RPMI7951 (cell line): ENCODE data around the gene FAM20C. TPM values are rescaled to one million over a fixed set of nuclear protein-coding genes. Genes with fewer than 3 reads are reported as not detected.
A peak's percentile ranks its signal among the peaks of the same experiment; 100 is the strongest.
"Not testable (repeated sequence)": the region's sequence is repeated elsewhere in the genome, so short reads cannot be mapped to it uniquely, and the experiment has no call there.

ENCODE experiments used
- DNase-seq: peaks from one replicate; pipeline ENCODE4 v3.0.0-alpha.2; 2012; ENCODE audit warnings: low read depth
- total RNA-seq: library from RNA; depleted of rRNA; stranded (reverse); fragments of >200 nt; shearing (Covaris generic); gene quantifications from 2 replicates; pipeline ENCODE4 v1.2.3, GENCODE V29; 2014

The FAM20C gene
- total RNA-seq, 1 experiment from 2014 or later = 256 TPM

DNA sequence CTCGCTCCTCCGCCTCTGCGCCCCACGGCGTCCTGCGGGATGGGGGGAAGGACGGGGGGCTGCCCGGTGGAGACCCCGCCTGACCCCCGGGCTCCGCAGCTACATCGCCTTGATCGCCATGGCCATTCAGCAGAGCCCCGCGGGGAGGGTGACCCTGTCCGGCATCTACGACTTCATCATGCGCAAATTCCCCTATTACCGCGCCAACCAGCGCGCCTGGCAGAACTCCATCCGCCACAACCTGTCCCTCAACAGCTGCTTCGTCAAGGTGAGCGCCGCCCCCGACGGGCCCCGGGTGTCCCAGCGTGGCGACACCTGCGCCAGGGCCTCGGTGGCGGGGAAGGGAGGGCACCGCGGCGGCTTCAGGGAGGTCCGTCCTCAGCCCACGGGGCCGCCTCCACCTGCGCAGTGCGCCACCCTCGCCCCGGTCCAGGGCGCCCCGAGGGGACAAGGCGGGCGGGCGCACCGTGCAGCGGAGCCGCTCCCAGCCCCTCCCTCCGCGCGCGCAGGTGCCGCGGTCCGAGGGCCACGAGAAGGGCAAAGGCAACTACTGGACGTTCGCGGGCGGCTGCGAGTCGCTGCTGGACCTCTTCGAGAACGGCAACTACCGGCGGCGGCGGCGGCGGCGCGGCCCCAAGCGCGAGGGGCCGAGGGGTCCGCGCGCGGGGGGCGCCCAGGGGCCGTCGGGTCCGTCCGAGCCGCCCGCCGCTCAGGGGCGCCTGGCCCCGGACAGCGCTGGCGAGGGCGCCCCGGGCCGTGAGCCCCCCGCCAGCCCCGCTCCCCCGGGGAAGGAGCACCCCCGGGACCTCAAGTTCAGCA is 98.4 kb downstream of the FAM20C start:
- DNase-seq = no peak

DNA sequence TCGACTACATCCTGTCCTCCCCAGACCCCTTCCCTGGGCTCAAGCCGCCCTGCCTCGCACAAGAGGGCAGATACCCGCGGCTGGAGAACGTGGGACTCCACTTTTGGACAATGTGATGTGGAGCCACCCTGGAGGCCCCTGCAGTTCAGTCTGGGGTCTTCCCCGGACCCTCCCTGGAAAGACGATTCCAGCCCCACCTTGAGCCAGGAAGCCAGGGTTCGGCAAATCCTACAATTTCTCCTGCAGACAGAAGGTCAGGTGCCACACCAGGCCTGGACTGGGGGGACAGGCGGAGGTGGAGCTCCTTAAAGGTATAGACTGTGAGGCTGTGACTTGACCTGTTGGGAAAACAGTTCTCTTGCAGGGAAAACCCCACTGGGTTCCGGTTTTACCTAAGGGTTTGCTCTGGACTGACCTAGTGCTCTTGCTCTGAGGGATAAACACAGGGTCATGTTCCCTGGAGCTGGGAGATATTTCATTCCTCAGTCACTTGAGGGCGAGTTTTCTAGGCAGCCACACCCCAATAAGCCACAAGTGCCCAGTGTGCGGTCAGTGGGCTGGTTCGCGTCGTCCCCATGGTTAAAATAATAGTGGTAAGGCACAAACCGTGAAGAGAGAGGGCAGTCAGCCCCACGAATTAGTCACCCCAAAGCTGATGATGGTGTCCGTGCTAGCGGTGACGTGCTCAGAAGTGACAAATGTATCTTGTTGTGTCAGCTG is 99.2 kb downstream of the FAM20C start:
- peak; percentile 53 for DNase-seq

DNA sequence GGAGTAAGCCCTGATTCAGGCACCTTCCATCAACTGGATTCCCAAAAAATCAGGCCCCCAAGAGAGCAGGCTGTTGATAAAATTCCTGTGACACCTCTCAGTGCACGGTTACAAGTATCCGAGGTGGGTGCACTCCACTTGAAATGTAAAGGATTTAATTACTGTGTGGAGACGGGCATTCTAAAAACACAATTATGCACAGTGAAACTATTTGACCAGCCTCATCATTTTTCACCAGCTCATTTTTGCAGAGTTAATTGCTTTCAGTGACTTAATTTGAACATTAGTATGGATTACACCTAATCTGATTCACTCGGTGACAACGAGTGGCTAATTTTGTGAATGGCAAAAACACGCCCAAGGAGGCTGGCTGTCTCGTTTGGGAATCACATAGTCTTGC is 99.9 kb downstream of the FAM20C start:
- DNase-seq = no peak

DNA sequence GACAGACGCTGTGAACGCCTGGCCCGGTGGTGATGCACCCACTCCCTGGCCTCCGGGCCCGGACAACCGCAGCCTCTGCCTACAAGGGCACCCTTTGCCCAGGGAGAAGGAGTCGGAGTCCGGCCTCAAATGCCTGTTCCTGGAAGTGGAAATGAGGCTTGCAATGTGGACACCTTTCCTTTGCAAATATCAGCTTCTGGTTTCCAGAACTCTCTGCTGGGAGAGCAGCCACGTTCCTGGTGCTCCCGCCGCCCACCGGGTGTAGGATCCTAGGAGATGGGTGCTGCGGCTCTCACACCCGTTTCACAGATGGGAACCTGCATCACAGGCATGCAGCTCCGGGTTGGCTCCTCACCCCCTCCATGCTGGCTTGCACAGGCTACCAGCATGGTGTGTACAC is 100.5 kb downstream of the FAM20C start:
- DNase-seq = no peak

DNA sequence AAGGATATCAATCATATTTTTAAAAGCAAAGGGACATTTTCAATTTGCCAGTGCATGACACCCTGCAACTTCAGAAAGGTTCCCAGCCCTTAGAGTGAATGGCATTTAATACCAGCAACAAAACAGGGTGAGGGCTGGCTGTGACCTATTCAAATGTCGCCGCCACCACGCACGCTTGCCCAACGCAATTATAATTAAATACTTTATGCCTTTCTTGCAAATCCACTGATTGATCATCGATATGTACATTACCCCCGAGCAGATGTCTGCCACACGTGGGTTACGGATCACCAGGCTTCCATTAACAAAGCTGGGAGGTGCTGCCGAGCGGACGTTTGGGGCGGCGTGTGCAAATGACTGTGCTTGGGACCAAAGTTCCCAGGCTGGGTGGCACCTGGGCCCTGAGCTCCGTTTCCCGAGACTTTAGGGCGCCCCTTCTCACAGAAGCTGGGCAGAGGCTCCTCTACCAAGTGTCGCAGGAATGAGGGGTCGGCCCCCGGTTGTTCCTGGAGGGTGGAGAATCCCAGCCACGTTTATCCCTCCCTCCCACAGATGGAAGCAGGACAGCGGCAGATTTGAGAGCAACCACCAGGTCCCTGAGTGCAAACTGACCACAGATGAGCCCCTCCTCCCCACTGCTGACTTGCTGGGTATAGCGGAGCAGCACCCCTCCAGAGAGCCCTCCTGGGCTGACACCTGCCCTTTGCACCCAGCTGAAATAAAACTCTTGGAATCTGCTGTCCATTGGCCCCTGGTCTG is 101.5 kb downstream of the FAM20C start:
- no peak for DNase-seq

DNA sequence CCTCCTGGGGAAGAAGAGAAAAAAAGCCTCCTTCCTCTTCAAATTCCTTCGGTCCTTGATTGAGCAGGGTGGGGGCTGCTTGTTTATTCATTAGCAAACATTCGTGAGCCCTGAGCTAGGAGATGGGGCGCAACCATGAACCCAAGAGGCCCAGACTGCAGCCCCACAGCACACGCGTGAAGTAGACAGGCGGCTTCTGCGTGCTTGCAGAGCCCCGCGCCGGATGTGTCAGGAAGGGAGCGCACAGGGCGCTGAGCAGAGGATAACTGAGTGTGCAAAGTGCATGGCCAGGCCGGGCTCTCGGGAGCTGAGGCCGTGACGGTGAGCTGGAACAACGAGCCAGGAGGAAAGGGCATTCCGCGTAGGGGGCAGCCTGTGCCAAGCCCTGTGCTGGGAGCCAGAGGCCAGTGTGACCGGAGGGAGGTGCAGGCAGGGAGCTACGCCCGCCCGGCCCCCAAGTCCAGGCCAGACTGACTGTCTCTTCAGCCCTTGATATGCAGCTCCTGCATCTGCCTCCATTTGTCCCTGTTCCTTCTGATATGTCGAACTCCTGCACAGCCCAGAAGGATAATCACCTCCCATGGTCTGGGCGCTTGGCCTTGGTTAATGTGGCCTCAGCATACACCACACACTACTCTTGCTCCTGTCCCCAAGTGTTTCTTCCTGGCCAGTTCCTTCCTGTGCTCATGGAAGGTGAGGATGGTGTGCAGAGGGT is 102.2 kb downstream of the FAM20C start:
- DNase-seq = no peak

DNA sequence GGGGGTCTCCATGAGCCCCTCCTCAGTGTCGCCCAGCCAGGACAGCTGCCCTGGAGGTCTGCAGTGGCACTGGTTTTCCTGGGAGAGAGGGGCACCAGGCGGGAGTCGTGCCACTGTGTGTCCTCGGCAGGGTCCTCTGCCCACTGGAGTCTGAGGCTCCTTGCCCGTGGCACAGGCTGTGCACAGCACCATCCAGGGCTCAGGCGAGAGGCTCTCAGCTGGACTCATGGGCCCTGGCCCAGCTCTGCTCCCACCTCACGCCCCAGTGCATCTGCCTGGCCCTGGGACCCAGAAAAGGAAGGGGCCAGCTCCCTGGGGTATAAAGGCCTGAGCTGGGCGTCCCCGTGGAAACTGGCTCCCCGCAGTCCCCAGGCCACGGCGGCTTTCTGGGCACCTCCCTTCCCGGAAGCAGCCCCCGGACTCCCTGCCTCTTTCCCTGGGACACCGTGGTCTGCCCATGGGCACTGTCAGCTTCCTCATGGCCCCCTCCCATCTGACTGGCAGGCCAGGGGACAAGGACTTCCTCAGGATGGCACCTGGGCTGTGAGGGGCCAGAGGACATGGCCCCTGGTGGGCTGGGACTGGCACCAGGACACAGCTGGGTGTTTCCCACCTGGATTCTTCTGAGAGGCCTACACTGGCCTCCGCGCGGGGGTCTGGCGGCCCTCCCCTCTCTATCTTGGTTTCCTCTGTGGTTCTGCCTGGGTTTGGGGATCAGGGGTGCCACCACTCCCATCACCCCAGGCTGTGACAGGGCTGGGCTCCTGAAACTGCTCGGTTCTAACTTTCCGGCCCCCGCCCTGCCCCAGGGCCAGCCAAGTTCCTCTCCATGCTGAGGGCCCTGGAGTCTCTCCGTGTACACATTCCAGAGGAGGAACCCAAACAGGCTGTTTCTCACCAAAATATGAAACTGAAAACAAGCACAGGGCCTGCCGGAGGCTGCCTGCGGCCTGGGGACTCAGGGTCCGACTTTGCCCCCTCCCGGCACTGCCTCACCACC is 103.1 kb downstream of the FAM20C start:
- DNase-seq = no peak

DNA sequence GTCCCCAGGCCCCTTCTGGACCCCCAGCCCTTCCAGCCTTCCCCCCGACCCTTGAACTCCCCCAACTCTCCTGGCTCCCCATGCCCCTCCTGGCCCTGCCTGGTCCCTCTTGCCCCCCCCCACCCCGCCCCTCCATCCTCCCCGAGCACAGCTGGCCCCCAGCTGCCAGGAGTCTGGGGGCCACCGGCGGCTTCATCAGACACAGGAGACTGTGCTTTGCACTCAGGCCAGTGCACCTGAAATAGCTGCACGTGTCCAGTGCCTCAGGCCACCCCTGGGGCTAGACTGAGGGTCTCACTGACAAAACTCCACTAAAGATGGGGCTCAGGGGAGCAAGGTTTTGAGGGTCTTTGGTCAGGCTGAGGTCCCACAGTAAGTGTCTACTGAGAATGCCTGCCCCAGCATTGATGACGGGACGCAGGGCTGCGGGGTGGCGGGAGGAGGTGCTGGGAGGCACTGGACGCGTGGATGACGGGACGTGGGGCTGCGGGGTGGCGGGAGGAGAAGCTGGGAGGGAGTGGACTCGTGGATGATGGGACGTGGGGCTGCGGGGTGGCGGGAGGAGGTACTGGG is 104.1 kb downstream of the FAM20C start:
- no peak for DNase-seq

DNA sequence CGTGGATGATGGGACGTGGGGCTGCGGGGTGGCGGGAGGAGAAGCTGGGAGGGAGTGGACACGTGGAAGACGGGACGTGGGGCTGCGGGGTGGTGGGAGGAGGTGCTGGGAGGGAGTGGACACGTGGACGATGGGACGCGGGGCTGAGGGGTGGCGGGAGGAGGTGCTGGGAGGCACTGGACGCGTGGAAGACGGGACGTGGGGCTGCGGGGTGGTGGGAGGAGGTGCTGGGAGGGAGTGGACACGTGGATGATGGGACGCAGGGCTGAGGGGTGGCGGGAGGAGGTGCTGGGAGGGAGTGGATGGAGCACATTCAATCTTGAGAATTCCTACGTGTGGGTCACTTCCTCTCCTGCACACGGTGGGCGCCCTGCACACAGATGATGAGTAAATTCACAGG is 104.8 kb downstream of the FAM20C start:
- DNase-seq = not testable (repeated sequence)

DNA sequence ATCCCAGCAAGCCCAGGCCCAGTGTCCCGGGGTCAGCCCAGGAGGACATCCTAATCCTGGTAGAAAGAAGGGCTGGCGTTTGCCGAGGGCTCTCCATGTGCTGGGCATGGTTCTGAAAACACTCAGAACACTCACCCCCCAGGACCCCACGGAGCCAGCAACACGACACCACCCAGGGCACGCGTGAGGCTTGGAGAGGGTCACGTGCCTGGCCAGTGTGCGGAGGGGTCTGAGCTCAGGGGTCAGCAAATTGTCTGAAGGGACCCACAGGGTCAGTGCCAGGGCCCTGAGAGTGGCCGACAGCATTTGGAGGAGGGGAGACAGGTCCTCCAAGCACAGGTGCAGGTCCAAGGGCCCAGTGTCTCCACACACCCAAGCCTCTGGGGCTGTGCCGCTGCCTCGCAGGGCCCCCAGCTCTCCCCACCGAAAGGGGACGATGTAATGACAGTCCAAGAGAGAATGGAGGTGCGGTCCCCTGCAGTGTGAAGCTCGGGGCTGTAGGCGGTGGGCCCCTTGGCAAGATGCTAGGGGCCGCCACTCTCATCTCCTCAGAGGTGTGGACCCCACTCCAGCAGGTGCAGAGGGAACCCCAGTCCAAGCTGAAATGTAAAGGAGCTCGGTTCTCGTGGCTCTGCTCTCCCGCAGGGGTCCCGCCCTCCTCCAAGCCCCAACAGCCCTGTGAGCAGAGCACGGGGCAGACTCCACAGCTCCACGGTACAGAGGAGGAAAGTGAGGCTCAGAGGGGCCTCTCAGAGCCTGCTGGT is 105.4 kb downstream of the FAM20C start:
- DNase-seq = no peak

DNA sequence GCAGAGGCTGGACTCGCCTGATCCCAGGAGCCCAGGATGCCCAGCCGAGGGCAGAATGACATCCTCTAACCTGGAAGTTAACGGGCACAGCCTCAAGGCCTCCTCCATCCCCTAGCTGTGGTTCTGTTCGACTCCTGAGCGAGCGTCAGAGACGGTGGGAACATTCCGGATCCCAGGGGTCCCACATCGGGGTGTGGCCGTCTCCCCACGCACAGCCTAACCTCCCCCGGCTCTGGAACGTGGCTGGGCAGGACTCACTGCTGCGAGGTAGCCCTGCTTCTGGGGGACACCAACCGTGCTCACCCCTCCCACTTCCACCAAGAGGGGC is 106.0 kb downstream of the FAM20C start:
- DNase-seq = no peak

DNA sequence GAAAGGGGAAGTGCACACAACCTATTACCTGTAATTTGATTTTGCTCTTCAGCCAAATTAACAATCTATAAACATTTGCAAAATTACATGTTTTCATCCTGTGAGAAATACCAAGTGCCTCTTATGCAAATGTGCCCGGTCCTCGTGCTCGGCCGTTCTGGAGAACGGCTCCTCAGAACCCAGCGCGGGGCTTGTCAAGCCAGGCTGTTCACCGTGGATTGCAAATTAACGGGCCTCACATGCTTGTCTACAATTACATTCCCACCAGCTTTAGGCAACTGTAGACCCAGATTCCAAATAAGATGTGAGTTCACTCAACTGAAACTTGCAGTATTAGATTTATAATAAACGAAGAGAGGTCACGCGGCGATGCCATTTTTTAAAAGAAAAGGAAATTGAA is 106.4 kb downstream of the FAM20C start:
- no peak for DNase-seq

DNA sequence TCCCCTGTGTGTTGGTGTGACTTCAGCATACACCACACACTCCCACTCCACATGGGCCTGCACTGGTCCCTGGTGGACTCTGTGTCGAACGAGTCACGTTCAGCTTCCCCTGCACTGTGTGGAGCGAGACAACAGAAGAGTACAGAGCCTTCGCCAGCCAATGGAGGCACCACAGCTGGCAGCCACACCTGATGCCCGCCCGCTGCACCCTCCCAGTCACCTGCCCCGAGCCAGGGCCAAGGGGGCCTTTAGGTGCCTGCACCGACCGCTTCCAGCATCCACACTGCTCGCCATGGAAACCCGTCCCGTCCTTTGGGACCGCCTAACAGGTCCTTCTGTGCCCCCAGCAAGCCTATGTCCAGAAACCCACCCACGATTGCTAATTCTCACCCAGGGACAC is 106.8 kb downstream of the FAM20C start:
- no peak for DNase-seq

DNA sequence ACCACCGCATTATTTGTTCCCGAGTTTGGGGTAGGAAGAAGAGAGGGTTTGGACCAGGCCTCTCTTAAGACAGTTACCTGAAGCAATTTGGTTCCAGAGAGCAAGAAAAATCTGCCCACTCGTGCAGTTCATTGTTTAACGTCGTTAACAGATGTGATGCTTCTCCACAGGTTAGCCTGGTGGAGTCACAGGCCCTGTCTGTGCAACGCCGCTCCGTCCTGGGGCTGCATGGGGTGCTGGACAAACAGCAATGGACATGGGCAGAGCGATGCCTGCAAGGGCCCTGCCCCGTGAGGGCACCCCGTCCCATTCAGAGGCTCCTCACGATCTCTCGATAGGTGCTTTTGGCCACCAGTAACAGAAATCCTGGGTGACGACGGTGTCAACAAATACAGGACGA is 107.3 kb downstream of the FAM20C start:
- no peak for DNase-seq

DNA sequence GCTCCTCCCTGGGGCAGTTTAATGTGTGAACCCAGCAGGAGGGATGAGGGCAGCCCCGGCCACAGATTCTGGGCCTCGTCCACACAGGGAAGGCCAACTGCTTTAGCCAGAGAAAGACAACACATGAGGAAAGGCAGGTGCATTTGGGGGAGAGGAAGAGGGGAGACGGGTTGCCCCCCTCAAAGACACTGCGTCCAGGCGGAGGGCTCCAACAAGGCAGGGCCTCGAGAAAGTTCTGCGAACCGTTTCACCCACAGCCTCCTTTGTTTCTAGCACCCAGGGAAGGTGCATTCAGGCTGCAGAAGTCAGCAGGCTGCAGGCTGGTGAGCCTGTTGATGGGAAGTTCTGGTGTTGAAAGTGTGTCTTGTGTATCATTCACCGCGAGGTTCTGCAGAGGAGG is 107.7 kb downstream of the FAM20C start:
- no peak for DNase-seq

DNA sequence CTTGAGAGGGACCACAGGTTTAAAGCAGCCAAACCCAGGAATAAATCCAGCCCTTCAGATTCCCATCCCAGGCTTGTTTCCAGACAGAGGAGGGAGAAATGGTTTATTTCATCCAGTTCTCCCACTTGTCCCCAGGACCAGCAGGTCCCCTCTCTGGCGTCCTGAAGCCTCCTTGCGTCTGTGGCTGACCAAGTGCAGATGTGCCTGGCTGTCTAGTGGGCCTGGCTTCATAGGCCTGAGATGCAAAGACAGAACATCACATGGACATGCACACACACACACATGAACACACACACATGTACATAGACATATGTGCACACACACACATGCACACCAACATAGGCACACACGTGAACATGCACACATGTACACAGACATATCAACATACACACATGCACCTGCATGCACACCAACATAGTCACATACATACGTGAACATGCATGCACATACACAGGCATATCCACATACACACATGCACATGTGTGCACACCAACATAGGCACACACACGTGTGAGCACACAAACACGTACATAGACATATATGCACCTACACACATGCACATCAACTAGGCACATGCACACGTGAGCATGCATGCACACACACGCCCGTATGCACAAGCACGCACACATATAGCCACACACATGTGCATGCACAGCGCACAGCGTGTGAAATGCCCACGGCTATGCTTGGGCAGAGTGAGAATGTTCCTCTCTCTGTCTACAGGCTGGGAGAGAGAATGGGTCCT is 108.3 kb downstream of the FAM20C start:
- no peak for DNase-seq

DNA sequence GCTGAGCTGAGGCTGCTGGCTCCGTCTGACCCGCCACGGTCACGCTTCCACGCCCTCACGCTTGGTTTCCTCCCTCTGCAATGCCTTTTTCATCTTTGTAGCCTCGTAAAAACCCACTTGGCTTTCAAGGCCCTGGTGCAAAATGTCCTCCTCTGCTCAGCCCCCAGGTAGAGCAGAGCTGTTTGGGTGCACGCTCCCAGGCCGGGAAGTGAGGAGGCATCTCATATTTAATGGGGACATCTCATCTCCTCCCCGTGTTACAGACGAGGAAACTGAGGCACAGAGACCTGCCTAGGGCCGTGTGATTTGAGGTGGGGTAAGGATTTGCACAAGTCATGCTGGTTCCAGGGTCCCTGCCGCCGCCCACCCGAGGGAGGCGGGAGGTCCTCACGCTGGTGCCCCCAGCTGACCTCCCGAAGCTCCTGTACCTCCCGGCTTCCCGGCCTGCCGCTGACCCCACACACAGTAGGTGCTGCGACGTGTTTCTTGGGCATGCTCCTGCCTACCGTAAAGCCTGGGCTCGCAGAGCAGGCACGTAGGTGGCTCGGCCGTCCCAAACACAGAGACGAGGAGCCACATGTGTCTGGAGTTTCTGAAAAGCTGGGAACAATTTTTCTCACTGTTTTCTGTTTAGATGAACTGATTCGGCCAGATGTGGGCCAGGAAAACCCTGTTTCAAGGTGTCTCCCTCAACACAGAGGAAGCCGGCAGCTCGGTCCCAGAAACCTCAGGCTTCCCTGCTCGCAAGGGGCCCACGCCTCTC is 109.1 kb downstream of the FAM20C start:
- DNase-seq = no peak
